ENCODE data around the gene NCF4. TPM values are rescaled to one million over a fixed set of nuclear protein-coding genes. Genes with fewer than 3 reads are reported as not detected.

Gene NCF4
- total RNA-seq = 3.0 TPM

GRCh38 chr22:36860821-36861659 lies at the start of gene NCF4:
Gene NCF4, plus strand, starts transcription at chr22:36861006. Its CDS starts 166 bp downstream, at chr22:36861172.

GRCh38 chr22:36816636-36817524 lies 43.9 kb upstream of the NCF4 start, which contains the start of gene PVALB:
Gene PVALB, minus strand, starts transcription at chr22:36817035. Its CDS starts 30 bp downstream, at chr22:36817005.

GRCh38 chr22:36913427-36914389 lies 52.9 kb downstream of the NCF4 start, which contains the start of gene CSF2RB:
Gene CSF2RB, plus strand, starts transcription at chr22:36913628. Its CDS starts 8,580 bp downstream, at chr22:36922208.

Other genes starting within 250 kb of the NCF4 start
- gene CACNG2, start 157.3 kb upstream of the NCF4 start, total RNA-seq = 6.5 TPM
- 22.1 TPM for gene IFT27, start 84.9 kb upstream of the NCF4 start, total RNA-seq
- 1.2 TPM for gene PVALB, start 44.0 kb upstream of the NCF4 start, total RNA-seq
- 0.92 TPM for gene CSF2RB, start 52.6 kb downstream of the NCF4 start, total RNA-seq
- gene TST, start 158.4 kb downstream of the NCF4 start, total RNA-seq = 8.1 TPM
- gene MPST, start 158.7 kb downstream of the NCF4 start, total RNA-seq = 25.4 TPM
- gene KCTD17, start 190.7 kb downstream of the NCF4 start, total RNA-seq = 34.1 TPM
- gene TMPRSS6, start 248.7 kb downstream of the NCF4 start, total RNA-seq = 0.23 TPM